IPS-18a (cell line): ENCODE results near the gene PTH2R.
"Not testable (repeated sequence)": the region's sequence is repeated elsewhere in the genome, so short reads cannot be mapped to it uniquely, and the experiment has no call there.

Experiments used
- H3K27ac ChIP-seq: one replicate; pipeline ENCODE4 v1.5.1; 2013; ENCODE audit warnings: low read length
- H3K27me3 ChIP-seq: one replicate; pipeline ENCODE4 v1.6.1; 2013; ENCODE audit warnings: mild to moderate bottlenecking, low read length; ENCODE audit not compliant: control insufficient read depth, insufficient read depth
- H3K36me3 ChIP-seq: one replicate; pipeline ENCODE4 v1.6.1; 2013; ENCODE audit warnings: low read depth, low read length; ENCODE audit not compliant: control insufficient read depth
- H3K4me1 ChIP-seq: one replicate; pipeline ENCODE4 v1.6.1; 2013; ENCODE audit warnings: low read depth, low read length; ENCODE audit not compliant: control insufficient read depth
- H3K4me3 ChIP-seq: one replicate; pipeline ENCODE4 v1.5.1; 2013; ENCODE audit warnings: low read length
- H3K9ac ChIP-seq: one replicate; pipeline ENCODE4 v1.6.1; 2013; ENCODE audit warnings: mild to moderate bottlenecking, low read length, moderate library complexity
- H3K9me3 ChIP-seq: one replicate; pipeline ENCODE4 v1.6.1; 2013; ENCODE audit warnings: low read depth, low read length; ENCODE audit not compliant: control insufficient read depth

The PTH2R gene

DNA sequence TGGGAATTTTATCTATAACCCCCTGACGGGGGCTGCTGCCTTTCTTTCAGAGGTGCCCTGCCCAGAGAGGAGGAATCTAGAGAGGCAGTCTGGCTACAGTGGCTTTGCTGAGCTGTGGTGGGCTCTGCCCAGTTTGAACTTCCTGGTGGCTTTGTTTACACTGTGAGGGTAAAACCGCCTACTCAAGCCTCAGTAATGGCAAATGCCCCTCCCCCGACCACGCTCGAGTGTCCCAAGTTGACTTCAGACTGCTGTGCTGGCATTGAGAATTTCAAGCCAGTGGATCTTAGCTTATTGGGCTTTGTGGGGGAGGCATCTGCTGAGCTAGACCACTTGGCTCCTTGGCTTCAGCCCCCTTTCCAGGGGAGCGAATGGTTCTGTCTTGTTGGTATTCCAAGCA lies 118.6 kb downstream of the PTH2R start:
- H3K4me1 ChIP-seq, H3K27ac ChIP-seq, H3K4me3 ChIP-seq, H3K27me3 ChIP-seq, H3K9ac ChIP-seq, H3K9me3 ChIP-seq, H3K36me3 ChIP-seq: not testable (repeated sequence)

GRCh38 chr2:208529796-208530195 lies 123.2 kb downstream of the PTH2R start:
- H3K36me3 ChIP-seq: no peaks in the 10 kb centered on the region
- H3K27me3 ChIP-seq: no peaks in the 10 kb centered on the region
- no peak overlapping the region for H3K27ac ChIP-seq
- H3K4me3 ChIP-seq: no peak overlapping the region
- no peak overlapping the region for H3K9ac ChIP-seq
- H3K9me3 ChIP-seq: no peaks in the 10 kb centered on the region
- no peaks in the 10 kb centered on the region for H3K4me1 ChIP-seq

- Histone ChIP-seq H3K4me3 (no peak overlapping the region), H3K9me3 (no peaks in the 10 kb centered on the region), H3K9ac (no peak overlapping the region), H3K27ac (no peak overlapping the region), H3K4me1 (no peaks in the 10 kb centered on the region), H3K27me3 (no peaks in the 10 kb centered on the region), H3K36me3 (no peaks in the 10 kb centered on the region)
These were observed 124.8 kb downstream of the PTH2R start for GRCh38 chr2:208531361-208531760.

GRCh38 chr2:208535578-208535977 lies 129.0 kb downstream of the PTH2R start:
- not testable (repeated sequence) for H3K36me3 ChIP-seq, H3K4me3 ChIP-seq, H3K27ac ChIP-seq, H3K9ac ChIP-seq, H3K9me3 ChIP-seq, H3K4me1 ChIP-seq, H3K27me3 ChIP-seq

- Histone ChIP-seq H3K27me3 (no peaks in the 10 kb centered on the region), H3K4me3 (no peak overlapping the region), H3K4me1 (peaks cover 8% of the 10 kb centered on the region), H3K9ac (no peak overlapping the region), H3K9me3 (no peaks in the 10 kb centered on the region), H3K27ac (no peak overlapping the region), H3K36me3 (no peaks in the 10 kb centered on the region)
These were observed 134.9 kb downstream of the PTH2R start for GRCh38 chr2:208541461-208541988.

DNA sequence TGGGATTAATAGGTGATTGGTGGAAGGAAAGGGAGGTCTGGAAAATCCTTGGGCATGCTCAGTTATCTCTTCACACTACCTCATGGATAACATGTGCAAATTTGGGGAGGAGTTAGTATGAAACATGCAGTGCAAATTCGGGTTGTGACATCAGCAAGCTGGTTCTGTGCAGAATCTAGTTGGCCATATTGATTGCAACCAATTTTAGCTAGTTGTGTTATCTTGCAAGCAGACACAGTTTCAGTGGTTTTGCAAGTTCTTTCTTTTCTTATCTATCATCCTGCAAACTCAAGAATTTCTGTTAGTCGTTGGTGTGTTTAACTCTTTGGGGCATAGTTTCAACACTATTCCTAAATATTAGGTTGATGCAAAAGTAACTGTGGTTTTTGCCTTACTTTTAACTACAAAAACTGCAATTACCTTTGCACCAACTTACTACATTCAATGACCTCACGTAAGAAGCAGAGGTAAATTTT lies 135.4 kb downstream of the PTH2R start:
- H3K27me3 ChIP-seq: no peaks in the 10 kb centered on the region

DNA sequence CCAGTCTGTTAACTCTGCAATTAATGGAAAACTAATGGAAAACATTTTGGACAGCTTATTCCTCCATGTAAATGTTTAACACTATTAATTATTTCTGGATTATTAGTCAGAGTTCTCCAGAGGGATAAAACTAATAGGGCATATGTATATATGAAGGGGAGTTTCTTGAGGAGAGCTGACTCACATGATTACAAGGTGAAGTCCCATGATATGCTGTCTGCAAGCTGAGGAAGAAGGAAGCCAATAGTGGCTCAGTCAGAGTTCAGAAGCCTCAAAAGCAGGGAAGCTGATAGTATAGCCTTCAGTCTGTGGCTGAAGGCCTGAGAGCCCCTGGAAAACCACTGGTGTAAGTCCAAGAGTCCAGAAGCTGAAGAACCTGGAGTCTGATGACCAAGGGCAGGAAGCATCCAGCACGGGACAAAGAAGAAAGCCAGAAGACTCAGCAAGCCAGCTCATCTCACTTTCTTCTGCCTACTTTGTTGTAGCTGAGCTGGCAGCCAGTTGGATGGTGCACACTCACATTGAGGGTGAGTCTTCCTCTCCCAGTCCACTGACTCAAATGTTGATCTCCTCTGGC lies 136.0 kb downstream of the PTH2R start:
- Histone ChIP-seq H3K9me3 (no peaks in the 10 kb centered on the region), H3K4me1 (peaks cover 8% of the 10 kb centered on the region), H3K36me3 (no peaks in the 10 kb centered on the region), H3K9ac (no peak overlapping the region), H3K4me3 (no peak overlapping the region), H3K27ac (no peak overlapping the region), H3K27me3 (no peaks in the 10 kb centered on the region)

More for the DNA sequence above, 135.4 kb downstream of the PTH2R start:
- Histone ChIP-seq H3K4me3 (no peak overlapping the region), H3K9me3 (no peaks in the 10 kb centered on the region), H3K36me3 (no peaks in the 10 kb centered on the region), H3K4me1 (peaks cover 8% of the 10 kb centered on the region), H3K27ac (no peak overlapping the region), H3K9ac (no peak overlapping the region)
